CD4-positive, CD25-positive, alpha-beta regulatory T cell (primary cell): ENCODE results near the gene COPZ2. TPM values are rescaled to one million over a fixed set of nuclear protein-coding genes. Genes with fewer than 3 reads are reported as not detected.
A peak's percentile ranks its signal among the peaks of the same experiment; 100 is the strongest.

Source experiments
- ATAC-seq, 2 donors: fragments of 150-1000 bp; cut with Tn5 transposase; one replicate each; pipeline ENCODE4 v1.10.0; 2021; ENCODE audit warnings: low read depth in 2 of 2, moderate number of reproducible peaks in 2 of 2, moderate library complexity in 1 of 2
- DNase-seq, 3 donors: peaks; one replicate each; pipeline versions ENCODE4 v3.0.0 to v3.0.0-alpha.2; 2012 to 2022; ENCODE audit warnings: mixed read lengths in 1 of 3
- H3K27ac ChIP-seq: one replicate; pipeline ENCODE4 v1.7.0; 2013; ENCODE audit warnings: mild to moderate bottlenecking, low read length; ENCODE audit not compliant: insufficient read depth, poor library complexity, severe bottlenecking
- H3K27me3 ChIP-seq: one replicate; pipeline ENCODE4 v1.7.0; 2013; ENCODE audit warnings: low read length; ENCODE audit not compliant: control insufficient read depth, insufficient read depth
- H3K36me3 ChIP-seq: one replicate; pipeline ENCODE4 v1.7.0; 2013; ENCODE audit warnings: mild to moderate bottlenecking, low read length, moderate library complexity; ENCODE audit not compliant: control insufficient read depth, insufficient read depth
- H3K4me1 ChIP-seq: 2 replicates; pipeline ENCODE4 v1.7.0; 2013; ENCODE audit warnings: mild to moderate bottlenecking, low read length; ENCODE audit not compliant: insufficient read depth, control insufficient read depth, poor library complexity, severe bottlenecking
- H3K4me3 ChIP-seq: one replicate; pipeline ENCODE4 v1.7.0; 2013; ENCODE audit warnings: low read depth, mild to moderate bottlenecking, low read length, moderate library complexity
- H3K9me3 ChIP-seq, 2 experiments: 1 replicate in 1 of 2; 2 replicates in 1 of 2; pipeline ENCODE4 v1.7.0; 2013; ENCODE audit warnings: low read length in 2 of 2, mild to moderate bottlenecking in 1 of 2, moderate library complexity in 1 of 2; ENCODE audit not compliant: control insufficient read depth in 2 of 2
- H3K27ac Mint-ChIP-seq, 3 donors: one replicate each; pipeline ENCODE4 v1.8.0; 2020 to 2022; ENCODE audit warnings: mild to moderate bottlenecking in 3 of 3, mixed read lengths in 3 of 3, moderate library complexity in 2 of 3
- H3K27me3 Mint-ChIP-seq: one replicate; pipeline ENCODE4 v1.8.0; 2022; ENCODE audit warnings: mild to moderate bottlenecking, mixed read lengths
- H3K36me3 Mint-ChIP-seq: one replicate; pipeline ENCODE4 v1.8.0; 2020; ENCODE audit warnings: mixed read lengths
- H3K4me1 Mint-ChIP-seq, 4 donors: one replicate each; pipeline ENCODE4 v1.8.0; 2020 to 2022; ENCODE audit warnings: mixed read lengths in 4 of 4, mild to moderate bottlenecking in 1 of 4
- H3K4me3 Mint-ChIP-seq, 4 donors: one replicate each; pipeline ENCODE4 v1.8.0; 2020 to 2022; ENCODE audit warnings: mild to moderate bottlenecking in 4 of 4, mixed read lengths in 4 of 4, moderate library complexity in 3 of 4
- H3K9me3 Mint-ChIP-seq, 7 donors: one replicate each; pipeline ENCODE4 v1.8.0; 2020 to 2022; ENCODE audit warnings: mixed read lengths in 7 of 7, mild to moderate bottlenecking in 3 of 7, moderate library complexity in 2 of 7
- polyA plus RNA-seq, 4 donors: library from polyadenylated mRNA; unstranded; fragments of 300-500 nt; fragmentation: Illumina TruSeq; gene quantifications; one replicate each; pipeline ENCODE4 v1.2.3, GENCODE V29; 2021
- total RNA-seq: library from RNA; stranded (reverse); gene quantifications from one replicate; pipeline ENCODE4 v1.2.3, GENCODE V29; 2022

The COPZ2 gene
- total and polyA plus RNA-seq, 5 donors from 2014 or later = 0.55 to 4.1 (median 1.8) TPM

GRCh38 chr17:48062273-48062672, 24.7 kb upstream of the COPZ2 start:
- Histone ChIP-seq H3K36me3 (peaks cover 62% of the 10 kb centered on the region), H3K27ac (no peak overlapping the region), H3K4me3 (no peak overlapping the region), H3K27me3 (no peaks in the 10 kb centered on the region), H3K4me1 (no peaks in the 10 kb centered on the region), H3K9me3 (no peaks in the 10 kb centered on the region)
- Mint-ChIP-seq H3K4me3 (no peak overlapping the region), H3K27ac (peak overlapping the region in 1 of 3 donors; percentile 85), H3K4me1 (peaks cover 0 to 8% (median 5%) of the 10 kb centered on the region in 4 donors), H3K36me3 (peaks cover 37% of the 10 kb centered on the region), H3K27me3 (no peaks in the 10 kb centered on the region), H3K9me3 (peaks cover 0 to 1% (median 0%) of the 10 kb centered on the region in 7 donors)
- DNase-seq (no peak), ATAC-seq (no peak)

DNA sequence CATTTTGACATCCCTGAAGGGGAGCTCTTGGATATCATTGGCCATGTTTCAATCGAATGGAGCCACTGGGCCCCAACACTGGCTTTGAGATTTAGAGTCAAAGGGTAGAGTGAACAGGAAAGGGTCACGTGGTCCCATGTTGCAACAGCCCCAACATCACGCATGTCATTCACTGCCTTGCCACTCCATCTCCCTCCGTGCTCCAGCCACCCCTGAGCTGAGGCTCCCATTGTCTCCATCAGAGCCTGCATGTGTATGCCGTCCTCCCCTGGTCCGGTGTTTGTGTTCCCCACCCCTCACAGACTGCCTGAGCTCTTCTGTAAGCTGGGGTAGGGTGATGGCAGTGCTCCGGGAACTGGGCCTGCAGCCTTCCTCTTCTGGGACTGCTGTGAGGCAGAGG, 22.7 kb upstream of the COPZ2 start:
- H3K36me3 ChIP-seq = peaks cover 74% of the 10 kb centered on the region
- Mint-ChIP-seq H3K36me3 (peaks cover 40% of the 10 kb centered on the region), H3K4me1 (peaks cover 0 to 17% (median 11%) of the 10 kb centered on the region in 4 donors)

GRCh38 chr17:48059125-48059668, 21.6 kb upstream of the COPZ2 start:
- H3K4me3 Mint-ChIP-seq = no peak overlapping the region
- H3K36me3 ChIP-seq = peaks cover 73% of the 10 kb centered on the region
- H3K27ac ChIP-seq = no peak overlapping the region
- H3K4me1 ChIP-seq = no peaks in the 10 kb centered on the region
- ATAC-seq (no peak), DNase-seq (no peak)
- peaks cover 0 to 21% (median 13%) of the 10 kb centered on the region in 4 donors for H3K4me1 Mint-ChIP-seq
- H3K27ac Mint-ChIP-seq = peak overlapping the region in 1 of 3 donors; percentile 12
- no peaks in the 10 kb centered on the region for H3K9me3 ChIP-seq
- peaks cover 36% of the 10 kb centered on the region for H3K36me3 Mint-ChIP-seq
- H3K27me3 ChIP-seq = no peaks in the 10 kb centered on the region
- peaks cover 0 to 1% (median 0%) of the 10 kb centered on the region in 7 donors for H3K9me3 Mint-ChIP-seq
- H3K27me3 Mint-ChIP-seq = no peaks in the 10 kb centered on the region
- H3K4me3 ChIP-seq = no peak overlapping the region

More for the DNA sequence above, 22.7 kb upstream of the COPZ2 start:
- no peak overlapping the region for H3K27ac ChIP-seq
- no peak overlapping the region for H3K4me3 ChIP-seq
- H3K4me1 ChIP-seq = no peaks in the 10 kb centered on the region
- ATAC-seq = no peak
- no peaks in the 10 kb centered on the region for H3K9me3 ChIP-seq
- no peak overlapping the region for H3K27ac Mint-ChIP-seq
- no peaks in the 10 kb centered on the region for H3K27me3 ChIP-seq
- no peaks in the 10 kb centered on the region for H3K27me3 Mint-ChIP-seq
- no peak overlapping the region for H3K4me3 Mint-ChIP-seq
- peaks cover 0 to 1% (median 0%) of the 10 kb centered on the region in 7 donors for H3K9me3 Mint-ChIP-seq
- no peak for DNase-seq

DNA sequence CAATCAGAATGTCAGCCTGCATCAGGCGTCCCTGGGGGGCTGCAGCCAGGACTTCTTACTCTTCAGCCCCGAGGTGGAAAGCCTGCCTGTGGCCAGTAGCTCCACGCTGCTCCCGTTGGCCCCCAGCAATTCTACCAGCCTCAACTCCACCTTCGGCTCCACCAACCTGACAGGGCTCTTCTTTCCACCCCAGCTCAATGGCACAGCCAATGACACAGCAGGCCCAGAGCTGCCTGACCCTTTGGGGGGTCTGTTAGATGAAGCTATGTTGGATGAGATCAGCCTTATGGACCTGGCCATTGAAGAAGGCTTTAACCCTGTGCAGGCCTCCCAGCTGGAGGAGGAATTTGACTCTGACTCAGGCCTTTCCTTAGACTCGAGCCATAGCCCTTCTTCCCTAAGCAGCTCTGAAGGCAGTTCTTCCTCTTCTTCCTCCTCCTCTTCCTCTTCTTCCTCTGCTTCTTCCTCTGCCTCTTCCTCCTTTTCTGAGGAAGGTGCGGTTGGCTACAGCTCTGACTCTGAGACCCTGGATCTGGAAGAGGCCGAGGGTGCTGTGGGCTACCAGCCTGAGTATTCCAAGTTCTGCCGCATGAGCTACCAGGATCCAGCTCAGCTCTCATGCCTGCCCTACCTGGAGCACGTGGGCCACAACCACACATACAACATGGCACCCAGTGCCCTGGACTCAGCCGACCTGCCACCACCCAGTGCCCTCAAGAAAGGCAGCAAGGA, 21.0 kb upstream of the COPZ2 start:
- no peak overlapping the region for H3K27ac ChIP-seq
- H3K27ac Mint-ChIP-seq = no peak overlapping the region

DNA sequence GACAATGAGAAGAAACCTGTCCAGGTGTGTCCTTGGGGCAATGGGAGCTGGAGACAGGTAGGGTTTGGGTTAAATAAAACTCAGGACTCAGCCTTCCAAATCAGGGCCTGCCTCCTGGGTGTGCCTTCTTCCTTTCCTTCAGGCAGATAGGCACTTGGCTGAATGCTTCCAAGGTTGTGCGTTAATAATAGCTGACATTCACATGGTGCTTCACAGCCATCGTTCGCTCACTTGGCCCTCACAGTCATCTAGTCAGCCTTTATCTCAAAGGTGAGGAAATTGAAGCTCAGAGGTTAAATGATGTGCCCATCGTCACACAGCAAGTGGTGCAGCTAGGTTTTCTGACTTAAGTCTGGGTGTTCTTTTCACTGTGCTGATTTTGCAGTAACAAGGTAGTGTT, 20.0 kb upstream of the COPZ2 start:
- no peak for ATAC-seq

More for the DNA sequence above, 21.0 kb upstream of the COPZ2 start:
- no peak overlapping the region for H3K4me3 Mint-ChIP-seq
- no peaks in the 10 kb centered on the region for H3K4me1 ChIP-seq
- H3K4me1 Mint-ChIP-seq = peaks cover 0 to 23% (median 13%) of the 10 kb centered on the region in 4 donors
- H3K36me3 ChIP-seq = peaks cover 72% of the 10 kb centered on the region
- no peaks in the 10 kb centered on the region for H3K27me3 ChIP-seq
- peaks cover 34% of the 10 kb centered on the region for H3K36me3 Mint-ChIP-seq
- no peaks in the 10 kb centered on the region for H3K9me3 ChIP-seq
- DNase-seq (no peak), ATAC-seq (no peak)
- peaks cover 0 to 1% (median 0%) of the 10 kb centered on the region in 7 donors for H3K9me3 Mint-ChIP-seq
- no peaks in the 10 kb centered on the region for H3K27me3 Mint-ChIP-seq
- no peak overlapping the region for H3K4me3 ChIP-seq

DNA sequence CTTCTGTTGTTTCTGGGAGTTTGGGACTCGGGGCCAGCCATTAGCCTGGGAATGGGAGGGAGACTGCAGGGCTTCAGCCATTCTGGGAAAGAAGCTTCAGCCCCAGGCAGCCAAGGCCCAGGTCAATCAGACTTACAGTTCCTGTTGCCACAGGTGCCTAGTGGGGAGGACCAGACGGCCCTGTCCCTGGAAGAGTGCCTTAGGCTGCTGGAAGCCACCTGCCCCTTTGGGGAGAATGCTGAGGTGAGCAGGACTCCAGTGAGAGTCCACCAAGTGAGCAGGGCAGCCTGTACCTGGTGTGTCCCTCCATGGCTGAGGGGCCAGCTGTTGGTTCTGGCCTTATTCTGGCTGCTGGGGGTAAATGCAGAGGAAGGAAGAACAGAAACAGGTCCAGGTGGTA, 19.3 kb upstream of the COPZ2 start:
- H3K4me1 Mint-ChIP-seq = peaks cover 0 to 37% (median 20%) of the 10 kb centered on the region in 4 donors
- no peaks in the 10 kb centered on the region for H3K27me3 ChIP-seq
- peak overlapping the region in 1 of 4 donors; percentile 24 for H3K4me3 Mint-ChIP-seq

More for the DNA sequence above, 20.0 kb upstream of the COPZ2 start:
- H3K27me3 Mint-ChIP-seq = no peaks in the 10 kb centered on the region
- Histone ChIP-seq H3K4me1 (peaks cover 9% of the 10 kb centered on the region), H3K27ac (no peak overlapping the region), H3K27me3 (no peaks in the 10 kb centered on the region), H3K36me3 (peaks cover 66% of the 10 kb centered on the region), H3K9me3 (no peaks in the 10 kb centered on the region), H3K4me3 (no peak overlapping the region)
- no peak overlapping the region for H3K27ac Mint-ChIP-seq
- H3K4me3 Mint-ChIP-seq = no peak overlapping the region
- peaks cover 34% of the 10 kb centered on the region for H3K36me3 Mint-ChIP-seq
- peaks cover 0 to 1% (median 0%) of the 10 kb centered on the region in 7 donors for H3K9me3 Mint-ChIP-seq
- no peak for DNase-seq
- H3K4me1 Mint-ChIP-seq = peaks cover 0 to 32% (median 17%) of the 10 kb centered on the region in 4 donors

GRCh38 chr17:48056246-48056745, 18.7 kb upstream of the COPZ2 start:
- Mint-ChIP-seq H3K27ac (peak overlapping the region; percentile 62 to 89 (median 86)), H3K4me3 (no peak overlapping the region), H3K27me3 (no peaks in the 10 kb centered on the region), H3K9me3 (no peaks in the 10 kb centered on the region), H3K36me3 (peaks cover 36% of the 10 kb centered on the region), H3K4me1 (peaks cover 0 to 43% (median 24%) of the 10 kb centered on the region in 4 donors)
- no peaks in the 10 kb centered on the region for H3K9me3 ChIP-seq
- no peak for DNase-seq
- peaks cover 22% of the 10 kb centered on the region for H3K4me1 ChIP-seq
- H3K27ac ChIP-seq = no peak overlapping the region
- H3K4me3 ChIP-seq = no peak overlapping the region
- ATAC-seq = no peak
- peaks cover 67% of the 10 kb centered on the region for H3K36me3 ChIP-seq
- H3K27me3 ChIP-seq = no peaks in the 10 kb centered on the region

More for the DNA sequence above, 19.3 kb upstream of the COPZ2 start:
- Mint-ChIP-seq H3K27ac (no peak overlapping the region), H3K9me3 (no peaks in the 10 kb centered on the region), H3K36me3 (peaks cover 35% of the 10 kb centered on the region), H3K27me3 (no peaks in the 10 kb centered on the region)
- H3K4me1 ChIP-seq = peaks cover 16% of the 10 kb centered on the region
- H3K4me3 ChIP-seq = no peak overlapping the region
- no peak overlapping the region for H3K27ac ChIP-seq
- ATAC-seq (no peak), DNase-seq (no peak)
- peaks cover 66% of the 10 kb centered on the region for H3K36me3 ChIP-seq
- no peaks in the 10 kb centered on the region for H3K9me3 ChIP-seq
